Loucy (cell line): ENCODE results near the gene MYH14.

ENCODE experiments used
- H2AFZ ChIP-seq: fragments of 200-600 bp; sonication (generic); 2 replicates; pipeline ENCODE4 v1.6.0; 2016; ENCODE audit warnings: antibody characterized with exemption, mild to moderate bottlenecking, low read length, moderate library complexity
- H3F3A ChIP-seq: fragments of 200-600 bp; 2 replicates; pipeline ENCODE4 v1.6.0; 2016; ENCODE audit warnings: antibody characterized with exemption, low read depth, mild to moderate bottlenecking
- H3K27me3 ChIP-seq: fragments of 200-600 bp; sonication (generic); 2 replicates; pipeline ENCODE4 v1.6.1; 2014; ENCODE audit warnings: low read length, mild to moderate bottlenecking; ENCODE audit not compliant: insufficient read depth, poor library complexity, severe bottlenecking
- H3K36me3 ChIP-seq: fragments of 200-600 bp; sonication (generic); 2 replicates; pipeline ENCODE4 v1.6.1; 2016; ENCODE audit warnings: low read length; ENCODE audit not compliant: insufficient read depth
- H3K4me1 ChIP-seq: fragments of 200-600 bp; sonication (generic); 2 replicates; pipeline ENCODE4 v1.5.1; 2014; ENCODE audit warnings: low read length, mild to moderate bottlenecking; ENCODE audit not compliant: insufficient read depth, poor library complexity, severe bottlenecking
- H3K4me2 ChIP-seq: fragments of 200-600 bp; sonication (generic); 2 replicates; pipeline ENCODE4 v1.6.0; 2014; ENCODE audit warnings: antibody characterized with exemption, low read length, low read depth, mild to moderate bottlenecking; ENCODE audit not compliant: poor library complexity, severe bottlenecking
- H3K4me3 ChIP-seq: fragments of 200-600 bp; sonication (generic); 2 replicates; pipeline ENCODE4 v1.5.1; 2014; ENCODE audit warnings: low read length, mild to moderate bottlenecking, mixed read lengths; ENCODE audit not compliant: poor library complexity, severe bottlenecking
- H3K79me2 ChIP-seq: fragments of 200-600 bp; sonication (generic); 2 replicates; pipeline ENCODE4 v1.6.1; 2014; ENCODE audit warnings: low read length; ENCODE audit not compliant: insufficient read depth
- H3K9ac ChIP-seq: fragments of 200-600 bp; sonication (generic); 2 replicates; pipeline ENCODE4 v1.6.0; 2014; ENCODE audit warnings: mild to moderate bottlenecking, low read depth, low read length, moderate library complexity; ENCODE audit not compliant: poor library complexity, severe bottlenecking
- H3K9me2 ChIP-seq: fragments of 200-600 bp; sonication (generic); replicated peaks from 2 replicates; pipeline ENCODE4 v1.6.1; 2016; ENCODE audit warnings: low read depth, low read length, mixed read lengths
- H3K9me3 ChIP-seq: fragments of 200-600 bp; sonication (generic); 2 replicates; pipeline ENCODE4 v1.6.1; 2014; ENCODE audit warnings: mild to moderate bottlenecking, antibody characterized with exemption, low read length, low read depth; ENCODE audit not compliant: insufficient read depth
- H4K20me1 ChIP-seq: fragments of 200-600 bp; sonication (generic); 2 replicates; pipeline ENCODE4 v1.6.0; 2014; ENCODE audit warnings: antibody characterized with exemption, low read length, mild to moderate bottlenecking; ENCODE audit not compliant: insufficient read depth, poor library complexity, severe bottlenecking
- CTCF ChIP-seq: fragments of 200-600 bp; sonication (generic); conservative IDR thresholded peaks from 2 replicates; pipeline ENCODE4 v1.5.1; 2014; ENCODE audit warnings: mild to moderate bottlenecking, antibody characterized with exemption, low read length
- EZH2phosphoT487 ChIP-seq: fragments of 200-600 bp; IDR thresholded peaks from 2 replicates; pipeline ENCODE4 v1.6.1; 2018; ENCODE audit warnings: antibody characterized with exemption, mild to moderate bottlenecking, moderate library complexity, borderline replicate concordance

The MYH14 gene

GRCh38 chr19:50266896-50267295, 63.5 kb downstream of the MYH14 start:
- TF ChIP-seq CTCF (no peak), EZH2phosphoT487 (no peak)
- Histone ChIP-seq H3F3A (no peaks in the 10 kb centered on the region), H2AFZ (no peak overlapping the region), H4K20me1 (no peaks in the 10 kb centered on the region), H3K4me1 (no peaks in the 10 kb centered on the region), H3K9ac (no peak overlapping the region), H3K4me3 (no peak overlapping the region), H3K79me2 (no peaks in the 10 kb centered on the region), H3K9me3 (no peaks in the 10 kb centered on the region; the same call in 1 of the 2 replicates), H3K27me3 (no peaks in the 10 kb centered on the region), H3K36me3 (no peaks in the 10 kb centered on the region), H3K4me2 (no peak overlapping the region), H3K9me2 (no peaks in the 10 kb centered on the region)

- Histone ChIP-seq H3K27me3 (no peaks in the 10 kb centered on the region), H3F3A (no peaks in the 10 kb centered on the region), H3K9me3 (no peaks in the 10 kb centered on the region; the same call in 1 of the 2 replicates), H3K4me3 (no peak overlapping the region), H4K20me1 (no peaks in the 10 kb centered on the region), H3K4me1 (no peaks in the 10 kb centered on the region), H3K79me2 (no peaks in the 10 kb centered on the region), H2AFZ (no peak overlapping the region), H3K36me3 (no peaks in the 10 kb centered on the region), H3K9ac (no peak overlapping the region), H3K9me2 (no peaks in the 10 kb centered on the region), H3K4me2 (no peak overlapping the region)
- TF ChIP-seq CTCF (no peak), EZH2phosphoT487 (no peak)
These were observed 64.6 kb downstream of the MYH14 start for GRCh38 chr19:50268041-50268440.

GRCh38 chr19:50268501-50268900, 65.1 kb downstream of the MYH14 start:
- H3K4me3 ChIP-seq, result no peak overlapping the region
- H3K9me2 ChIP-seq, result no peaks in the 10 kb centered on the region
- no peaks in the 10 kb centered on the region for H3K27me3 ChIP-seq
- H3K9me3 ChIP-seq, result no peaks in the 10 kb centered on the region; the same call in 1 of the 2 replicates
- no peak overlapping the region for H2AFZ ChIP-seq
- H3K9ac ChIP-seq, result no peak overlapping the region
- no peaks in the 10 kb centered on the region for H4K20me1 ChIP-seq
- TF ChIP-seq EZH2phosphoT487 (no peak), CTCF (no peak)
- H3F3A ChIP-seq, result no peaks in the 10 kb centered on the region
- no peak overlapping the region for H3K4me2 ChIP-seq
- H3K36me3 ChIP-seq, result no peaks in the 10 kb centered on the region
- no peaks in the 10 kb centered on the region for H3K4me1 ChIP-seq
- no peaks in the 10 kb centered on the region for H3K79me2 ChIP-seq
